HEK293 (cell line): ENCODE data around the gene PGS1.

Experiments
- BCL11A ChIP-seq: fragments of 450-650 bp; formaldehyde crosslinking; IDR thresholded peaks from 2 replicates; pipeline ENCODE4 v1.5.1; 2016; ENCODE audit warnings: low read depth, missing biosample characterization, missing genetic modification characterization
- SALL2 ChIP-seq: fragments of 450-650 bp; formaldehyde crosslinking; IDR thresholded peaks from 2 replicates; pipeline ENCODE4 v1.5.0; 2017; ENCODE audit warnings: missing biosample characterization, mild to moderate bottlenecking, missing genetic modification characterization, borderline replicate concordance
- TCF7L2 ChIP-seq: IDR thresholded peaks from 2 replicates; pipeline ENCODE4 v1.6.1; 2011; ENCODE audit warnings: low read depth, mild to moderate bottlenecking, inconsistent platforms, low read length, moderate library complexity, borderline replicate concordance
- ZBTB20 ChIP-seq: fragments of 450-650 bp; formaldehyde crosslinking; IDR thresholded peaks from 2 replicates; pipeline ENCODE4 v1.5.1; 2016; ENCODE audit warnings: missing biosample characterization, missing genetic modification characterization
- ZBTB7A ChIP-seq: fragments of 450-650 bp; formaldehyde crosslinking; IDR thresholded peaks from 2 replicates; pipeline ENCODE4 v1.5.1; 2016; ENCODE audit warnings: low read depth, missing biosample characterization, missing genetic modification characterization
- ZNF24 ChIP-seq: fragments of 450-650 bp; formaldehyde crosslinking; IDR thresholded peaks from 2 replicates; pipeline ENCODE4 v1.5.1; 2016; ENCODE audit warnings: missing biosample characterization, missing genetic modification characterization
- ZNF626 ChIP-seq: fragments of 450-650 bp; sonication (Bioruptor Pico); formaldehyde crosslinking; IDR thresholded peaks from 2 replicates; pipeline ENCODE4 v1.5.1; 2018; ENCODE audit warnings: missing biosample characterization, missing genetic modification characterization, inconsistent platforms
- ZNF654 ChIP-seq: fragments of 450-650 bp; formaldehyde crosslinking; IDR thresholded peaks from 2 replicates; pipeline ENCODE4 v1.5.1; 2016; ENCODE audit warnings: low read depth, missing biosample characterization, missing genetic modification characterization
- TF ChIP-seq, protein P1 (sequence below): fragments of 450-650 bp; formaldehyde crosslinking; conservative IDR thresholded peaks from 2 replicates; pipeline ENCODE4 v1.5.1; 2016; ENCODE audit warnings: low read depth, missing biosample characterization, missing genetic modification characterization
- TF ChIP-seq, protein P2 (sequence below): fragments of 450-650 bp; formaldehyde crosslinking; IDR thresholded peaks from 2 replicates; pipeline ENCODE4 v1.5.1; 2016; ENCODE audit warnings: missing biosample characterization, missing genetic modification characterization

DNA sequence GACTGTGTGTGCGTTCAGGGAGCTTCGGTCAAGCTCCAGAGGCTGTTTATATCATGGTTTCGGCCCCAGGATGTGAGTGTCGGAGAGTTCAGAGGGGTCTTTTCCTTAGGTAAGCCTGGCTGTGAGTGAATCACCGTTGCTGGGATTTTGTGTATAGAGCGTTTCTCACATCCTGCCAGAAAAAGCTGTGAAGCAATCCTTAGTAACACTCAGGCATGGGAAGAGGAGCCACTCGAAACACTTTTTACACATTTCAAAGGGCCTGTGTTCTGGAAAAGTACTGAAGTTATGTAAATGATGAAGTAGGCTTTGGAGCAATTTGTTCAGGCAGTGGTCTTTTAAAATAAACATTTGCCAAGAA is 662 bp downstream of the PGS1 start:
- TF ChIP-seq BCL11A, result no peak
- TF ChIP-seq, protein P1, sequence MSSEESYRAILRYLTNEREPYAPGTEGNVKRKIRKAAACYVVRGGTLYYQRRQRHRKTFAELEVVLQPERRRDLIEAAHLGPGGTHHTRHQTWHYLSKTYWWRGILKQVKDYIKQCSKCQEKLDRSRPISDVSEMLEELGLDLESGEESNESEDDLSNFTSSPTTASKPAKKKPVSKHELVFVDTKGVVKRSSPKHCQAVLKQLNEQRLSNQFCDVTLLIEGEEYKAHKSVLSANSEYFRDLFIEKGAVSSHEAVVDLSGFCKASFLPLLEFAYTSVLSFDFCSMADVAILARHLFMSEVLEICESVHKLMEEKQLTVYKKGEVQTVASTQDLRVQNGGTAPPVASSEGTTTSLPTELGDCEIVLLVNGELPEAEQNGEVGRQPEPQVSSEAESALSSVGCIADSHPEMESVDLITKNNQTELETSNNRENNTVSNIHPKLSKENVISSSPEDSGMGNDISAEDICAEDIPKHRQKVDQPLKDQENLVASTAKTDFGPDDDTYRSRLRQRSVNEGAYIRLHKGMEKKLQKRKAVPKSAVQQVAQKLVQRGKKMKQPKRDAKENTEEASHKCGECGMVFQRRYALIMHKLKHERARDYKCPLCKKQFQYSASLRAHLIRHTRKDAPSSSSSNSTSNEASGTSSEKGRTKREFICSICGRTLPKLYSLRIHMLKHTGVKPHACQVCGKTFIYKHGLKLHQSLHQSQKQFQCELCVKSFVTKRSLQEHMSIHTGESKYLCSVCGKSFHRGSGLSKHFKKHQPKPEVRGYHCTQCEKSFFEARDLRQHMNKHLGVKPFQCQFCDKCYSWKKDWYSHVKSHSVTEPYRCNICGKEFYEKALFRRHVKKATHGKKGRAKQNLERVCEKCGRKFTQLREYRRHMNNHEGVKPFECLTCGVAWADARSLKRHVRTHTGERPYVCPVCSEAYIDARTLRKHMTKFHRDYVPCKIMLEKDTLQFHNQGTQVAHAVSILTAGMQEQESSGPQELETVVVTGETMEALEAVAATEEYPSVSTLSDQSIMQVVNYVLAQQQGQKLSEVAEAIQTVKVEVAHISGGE (tag by site-specific recombination), result no peak
- TF ChIP-seq, protein P2, sequence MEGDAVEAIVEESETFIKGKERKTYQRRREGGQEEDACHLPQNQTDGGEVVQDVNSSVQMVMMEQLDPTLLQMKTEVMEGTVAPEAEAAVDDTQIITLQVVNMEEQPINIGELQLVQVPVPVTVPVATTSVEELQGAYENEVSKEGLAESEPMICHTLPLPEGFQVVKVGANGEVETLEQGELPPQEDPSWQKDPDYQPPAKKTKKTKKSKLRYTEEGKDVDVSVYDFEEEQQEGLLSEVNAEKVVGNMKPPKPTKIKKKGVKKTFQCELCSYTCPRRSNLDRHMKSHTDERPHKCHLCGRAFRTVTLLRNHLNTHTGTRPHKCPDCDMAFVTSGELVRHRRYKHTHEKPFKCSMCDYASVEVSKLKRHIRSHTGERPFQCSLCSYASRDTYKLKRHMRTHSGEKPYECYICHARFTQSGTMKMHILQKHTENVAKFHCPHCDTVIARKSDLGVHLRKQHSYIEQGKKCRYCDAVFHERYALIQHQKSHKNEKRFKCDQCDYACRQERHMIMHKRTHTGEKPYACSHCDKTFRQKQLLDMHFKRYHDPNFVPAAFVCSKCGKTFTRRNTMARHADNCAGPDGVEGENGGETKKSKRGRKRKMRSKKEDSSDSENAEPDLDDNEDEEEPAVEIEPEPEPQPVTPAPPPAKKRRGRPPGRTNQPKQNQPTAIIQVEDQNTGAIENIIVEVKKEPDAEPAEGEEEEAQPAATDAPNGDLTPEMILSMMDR (tag by site-specific recombination), result no peak
- no peak for TF ChIP-seq ZNF626 (tag by site-specific recombination)
- TF ChIP-seq ZBTB7A (tag by site-specific recombination), result no peak
- no peak for TF ChIP-seq ZNF24 (tag by site-specific recombination)
- TF ChIP-seq ZBTB20 (tag by site-specific recombination), result no peak
- no peak for TF ChIP-seq SALL2 (tag by site-specific recombination)
- no peak for TF ChIP-seq TCF7L2
- TF ChIP-seq ZNF654 (tag by site-specific recombination), result no peak
